Mesendoderm (in vitro differentiated cells): ENCODE results near the gene SUGCT.

Experiments
- DNase-seq: peaks from one replicate; pipeline ENCODE4 v3.0.0; 2013
- H2AK5ac ChIP-seq: 2 replicates; pipeline ENCODE4 v1.6.1; 2013; ENCODE audit warnings: low read length, inconsistent platforms
- H2BK120ac ChIP-seq: 2 replicates; pipeline ENCODE4 v1.6.1; 2013; ENCODE audit warnings: low read depth, mild to moderate bottlenecking, low read length, moderate library complexity, mixed read lengths
- H2BK15ac ChIP-seq: replicated peaks from 2 replicates; pipeline ENCODE4 v1.6.1; 2013; ENCODE audit warnings: low read depth, mild to moderate bottlenecking, moderate library complexity
- H2BK5ac ChIP-seq: 2 replicates; pipeline ENCODE4 v1.6.1; 2013; ENCODE audit warnings: low read length, inconsistent platforms
- H3K18ac ChIP-seq: 2 replicates; pipeline ENCODE4 v1.6.1; 2013; ENCODE audit warnings: mild to moderate bottlenecking, low read length, mixed read lengths
- H3K23ac ChIP-seq: one replicate; pipeline ENCODE4 v1.6.1; 2013; ENCODE audit warnings: low read length
- H3K27ac ChIP-seq: 2 replicates; pipeline ENCODE4 v1.5.1; 2013; ENCODE audit warnings: low read depth, mild to moderate bottlenecking, inconsistent platforms, low read length, moderate library complexity
- H3K27me3 ChIP-seq: 2 replicates; pipeline ENCODE4 v1.6.1; 2013; ENCODE audit warnings: low read length, control low read depth, mild to moderate bottlenecking, inconsistent platforms; ENCODE audit not compliant: insufficient read depth, poor library complexity
- H3K36me3 ChIP-seq: 2 replicates; pipeline ENCODE4 v1.6.1; 2013; ENCODE audit warnings: low read length, inconsistent platforms; ENCODE audit not compliant: control insufficient read depth, insufficient read depth
- H3K4ac ChIP-seq: one replicate; pipeline ENCODE4 v1.6.1; 2013; ENCODE audit warnings: low read depth, mild to moderate bottlenecking, low read length, moderate library complexity
- H3K4me1 ChIP-seq: 2 replicates; pipeline ENCODE4 v1.6.1; 2013; ENCODE audit warnings: low read depth, low read length, inconsistent platforms; ENCODE audit not compliant: control insufficient read depth
- H3K4me2 ChIP-seq: 2 replicates; pipeline ENCODE4 v1.6.1; 2013; ENCODE audit warnings: low read length
- H3K4me3 ChIP-seq: 2 replicates; pipeline ENCODE4 v1.5.1; 2013; ENCODE audit warnings: mild to moderate bottlenecking, low read length
- H3K56ac ChIP-seq: one replicate; pipeline ENCODE4 v1.6.1; 2013; ENCODE audit warnings: low read length
- H3K79me1 ChIP-seq: 2 replicates; pipeline ENCODE4 v1.6.1; 2013; ENCODE audit warnings: low read length, inconsistent platforms
- H3K79me2 ChIP-seq: 2 replicates; pipeline ENCODE4 v1.6.1; 2013; ENCODE audit warnings: mild to moderate bottlenecking, low read length; ENCODE audit not compliant: control insufficient read depth, insufficient read depth
- H3K9ac ChIP-seq: 2 replicates; pipeline ENCODE4 v1.6.1; 2013; ENCODE audit warnings: low read length, inconsistent platforms
- H4K5ac ChIP-seq: one replicate; pipeline ENCODE4 v1.6.1; 2013; ENCODE audit warnings: low read length
- H4K8ac ChIP-seq: one replicate; pipeline ENCODE4 v1.6.1; 2013; ENCODE audit warnings: low read depth, mild to moderate bottlenecking, control low read depth, low read length, moderate library complexity
- WGBS: extraction: QIAGEN DNeasy Blood & Tissue Kit; methylation state at CpG from one replicate; pipeline ENCODE4 v1.1.7; 2013; ENCODE audit warnings: low lambda C conversion rate, missing lambda C conversion rate; ENCODE audit not compliant: insufficient coverage; ENCODE audit errors: extremely low coverage; 5-methylcytosine and 5-hydroxymethylcytosine counted together

Gene SUGCT

GRCh38 chr7:40715053-40715430 lies 580.2 kb downstream of the SUGCT start:
- no peak overlapping the region for H3K4ac ChIP-seq

GRCh38 chr7:40716052-40716451 lies 581.2 kb downstream of the SUGCT start:
- H3K4me2 ChIP-seq = no peak overlapping the region
- H3K23ac ChIP-seq = no peak overlapping the region
- H3K36me3 ChIP-seq = no peaks in the 10 kb centered on the region
- H3K4ac ChIP-seq = peak overlapping the region; percentile 20
- no peak overlapping the region for H3K27ac ChIP-seq
- H2AK5ac ChIP-seq = no peak overlapping the region
- no peak overlapping the region for H4K8ac ChIP-seq
- H3K27me3 ChIP-seq = no peaks in the 10 kb centered on the region
- H2BK5ac ChIP-seq = no peak overlapping the region
- H2BK15ac ChIP-seq = no peak overlapping the region
- no peak overlapping the region for H3K56ac ChIP-seq
- H4K5ac ChIP-seq = no peak overlapping the region
- H3K4me3 ChIP-seq = no peak overlapping the region
- H3K9ac ChIP-seq = no peak overlapping the region
- H3K4me1 ChIP-seq = peaks cover 6% of the 10 kb centered on the region
- peak overlapping the region; percentile 23 for H3K18ac ChIP-seq
- no peaks in the 10 kb centered on the region for H3K79me2 ChIP-seq
- no peak for DNase-seq
- peak overlapping the region; percentile 49 for H2BK120ac ChIP-seq
- no peaks in the 10 kb centered on the region for H3K79me1 ChIP-seq

More at GRCh38 chr7:40715053-40715430, 580.2 kb downstream of the SUGCT start:
- no peak overlapping the region for H2BK5ac ChIP-seq
- no peaks in the 10 kb centered on the region for H3K36me3 ChIP-seq
- H2AK5ac ChIP-seq = no peak overlapping the region
- no peak overlapping the region for H2BK120ac ChIP-seq
- H2BK15ac ChIP-seq = no peak overlapping the region
- H3K4me1 ChIP-seq = peaks cover 6% of the 10 kb centered on the region
- no peaks in the 10 kb centered on the region for H3K79me1 ChIP-seq
- H3K56ac ChIP-seq = no peak overlapping the region
- H3K9ac ChIP-seq = no peak overlapping the region
- H3K18ac ChIP-seq = no peak overlapping the region
- H3K27ac ChIP-seq = no peak overlapping the region
- H3K23ac ChIP-seq = no peak overlapping the region
- H4K5ac ChIP-seq = no peak overlapping the region
- no peak overlapping the region for H3K4me2 ChIP-seq
- WGBS = no CpG with 5 or more reads among the region's 3 CpGs
- H3K4me3 ChIP-seq = no peak overlapping the region
- no peak for DNase-seq
- H3K79me2 ChIP-seq = no peaks in the 10 kb centered on the region
- H4K8ac ChIP-seq = no peak overlapping the region
- H3K27me3 ChIP-seq = no peaks in the 10 kb centered on the region

- Histone ChIP-seq H2BK15ac (no peak overlapping the region), H3K79me2 (no peaks in the 10 kb centered on the region), H3K56ac (peak overlapping the region; percentile 77), H3K36me3 (no peaks in the 10 kb centered on the region), H3K4me3 (no peak overlapping the region), H3K4me1 (peaks cover 6% of the 10 kb centered on the region), H3K23ac (no peak overlapping the region), H2BK120ac (no peak overlapping the region), H3K27ac (peak overlapping the region; percentile 63), H2AK5ac (no peak overlapping the region), H4K8ac (no peak overlapping the region), H3K9ac (peak overlapping the region; percentile 45), H2BK5ac (no peak overlapping the region), H3K18ac (no peak overlapping the region), H4K5ac (no peak overlapping the region), H3K4ac (no peak overlapping the region), H3K79me1 (no peaks in the 10 kb centered on the region), H3K27me3 (no peaks in the 10 kb centered on the region), H3K4me2 (no peak overlapping the region)
- peak; percentile 93 for DNase-seq
- no CpG with 5 or more reads among the region's 9 CpGs for WGBS
Observed at GRCh38 chr7:40717242-40717641, 582.4 kb downstream of the SUGCT start.

GRCh38 chr7:40720416-40720815 lies 585.6 kb downstream of the SUGCT start:
- Histone ChIP-seq H3K79me1 (no peaks in the 10 kb centered on the region), H3K4me3 (no peak overlapping the region), H2BK120ac (no peak overlapping the region), H3K27ac (no peak overlapping the region), H4K5ac (no peak overlapping the region), H3K23ac (no peak overlapping the region), H2BK5ac (no peak overlapping the region), H3K4me1 (peaks cover 6% of the 10 kb centered on the region), H3K18ac (no peak overlapping the region), H3K4me2 (no peak overlapping the region), H2AK5ac (no peak overlapping the region), H3K36me3 (no peaks in the 10 kb centered on the region), H3K56ac (no peak overlapping the region), H3K9ac (no peak overlapping the region), H3K4ac (no peak overlapping the region), H3K27me3 (no peaks in the 10 kb centered on the region), H4K8ac (no peak overlapping the region), H3K79me2 (no peaks in the 10 kb centered on the region), H2BK15ac (peak overlapping the region; percentile 36)
- no CpG with 5 or more reads among the region's 1 CpG for WGBS
- no peak for DNase-seq

GRCh38 chr7:40721342-40721949 lies 586.6 kb downstream of the SUGCT start:
- H2BK120ac ChIP-seq = no peak overlapping the region
- H4K5ac ChIP-seq = no peak overlapping the region
- no peak for DNase-seq
- no peak overlapping the region for H3K4me2 ChIP-seq
- H3K56ac ChIP-seq = no peak overlapping the region
- no peaks in the 10 kb centered on the region for H3K36me3 ChIP-seq
- H3K4me1 ChIP-seq = no peaks in the 10 kb centered on the region
- peak overlapping the region; percentile 51 for H3K18ac ChIP-seq
- H2BK5ac ChIP-seq = no peak overlapping the region
- no peaks in the 10 kb centered on the region for H3K27me3 ChIP-seq
- H2BK15ac ChIP-seq = peak overlapping the region; percentile 45
- H3K4ac ChIP-seq = no peak overlapping the region
- no CpG with 5 or more reads among the region's 2 CpGs for WGBS
- no peak overlapping the region for H3K23ac ChIP-seq
- no peak overlapping the region for H3K27ac ChIP-seq
- H2AK5ac ChIP-seq = no peak overlapping the region
- no peak overlapping the region for H3K9ac ChIP-seq
- no peak overlapping the region for H3K4me3 ChIP-seq
- H4K8ac ChIP-seq = no peak overlapping the region
- H3K79me1 ChIP-seq = no peaks in the 10 kb centered on the region
- no peaks in the 10 kb centered on the region for H3K79me2 ChIP-seq

- Histone ChIP-seq H3K4ac (no peak overlapping the region), H3K23ac (no peak overlapping the region), H3K4me1 (no peaks in the 10 kb centered on the region), H2BK120ac (no peak overlapping the region), H3K9ac (no peak overlapping the region), H3K79me1 (no peaks in the 10 kb centered on the region), H2BK5ac (no peak overlapping the region), H2BK15ac (no peak overlapping the region), H3K27ac (no peak overlapping the region), H3K4me2 (no peak overlapping the region), H3K79me2 (no peaks in the 10 kb centered on the region), H3K27me3 (no peaks in the 10 kb centered on the region), H3K36me3 (no peaks in the 10 kb centered on the region), H4K5ac (no peak overlapping the region), H3K56ac (no peak overlapping the region), H3K4me3 (no peak overlapping the region), H2AK5ac (no peak overlapping the region), H3K18ac (no peak overlapping the region), H4K8ac (no peak overlapping the region)
- DNase-seq = no peak
- no CpG with 5 or more reads among the region's 2 CpGs for WGBS
Observed at GRCh38 chr7:40722242-40722641, 587.4 kb downstream of the SUGCT start.
